Measurements from ENCODE around the gene CHADL.
"Not testable (repeated sequence)": the region's sequence is repeated elsewhere in the genome, so short reads cannot be mapped to it uniquely, and the experiment has no call there.

Gene CHADL

DNA sequence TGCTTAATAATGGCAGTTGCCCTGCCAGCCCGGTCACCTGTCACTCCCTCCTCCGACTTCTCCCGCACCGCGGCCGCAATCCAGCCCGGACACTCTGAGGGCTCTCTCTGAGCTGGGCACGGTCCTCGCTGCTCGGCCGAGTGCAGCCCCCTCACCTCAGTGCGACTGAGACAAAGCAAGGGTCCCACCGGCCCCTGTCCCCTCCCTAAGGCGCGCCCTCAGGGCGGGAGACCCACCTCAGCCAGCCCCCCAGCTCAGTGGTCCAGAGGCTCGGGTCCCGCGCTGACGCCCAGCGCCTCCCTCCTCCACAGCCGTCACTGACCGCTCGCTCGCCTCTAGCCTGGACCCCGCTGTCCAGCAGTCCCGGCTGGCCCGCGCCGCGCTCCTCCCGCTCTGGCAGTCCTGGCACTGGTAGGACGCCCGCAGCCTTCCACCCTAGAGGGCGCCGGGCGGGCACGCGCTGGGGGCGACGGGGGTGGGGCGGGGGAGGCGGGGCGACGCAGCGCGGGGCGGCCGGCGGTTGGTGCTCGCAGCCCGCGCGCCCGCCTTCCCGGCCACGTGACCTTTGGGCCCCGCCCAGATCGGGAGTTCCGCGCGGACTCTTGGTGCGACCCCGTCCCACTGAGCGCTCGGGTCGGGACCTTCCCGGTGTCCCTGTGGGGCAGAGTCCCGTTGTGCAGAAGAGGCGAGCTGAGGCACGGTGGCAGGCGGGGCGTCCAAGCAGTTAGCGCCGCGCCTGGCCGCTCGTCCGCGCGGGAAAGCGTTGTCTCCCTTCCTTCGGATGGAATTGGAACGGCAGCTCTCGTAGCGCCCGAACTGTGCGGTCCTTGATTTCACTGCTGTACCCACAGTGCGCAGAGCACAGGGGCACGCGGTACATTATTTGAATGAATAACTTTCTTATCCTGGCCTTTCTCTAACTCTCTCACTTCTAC is 43.4 kb downstream of the CHADL start:
- Histone ChIP-seq H3K9me3 (ENCODE audit: control insufficient read depth in 5 of 5, low read length in 5 of 5) (no peaks in the 10 kb centered on the region), H3K36me3 (ENCODE audit: control insufficient read depth in 5 of 5, insufficient read depth in 5 of 5, low read length in 5 of 5) (no peaks in the 10 kb centered on the region), H3K9ac (ENCODE audit: low read length in 5 of 5) (peak overlapping the region in 4 of 5 donors; percentile 38 to 87 (median 66)), H3K27me3 (ENCODE audit: control insufficient read depth in 5 of 5, insufficient read depth in 4 of 5, low read length in 5 of 5) (no peaks in the 10 kb centered on the region), H3K4me3 (ENCODE audit: low read depth in 1 of 5, low read length in 5 of 5) (peak overlapping the region; percentile 81 to 94 (median 89)), H3K27ac (ENCODE audit: low read depth, low read length) (no peak overlapping the region), H3K4me1 (ENCODE audit: control insufficient read depth in 5 of 5, insufficient read depth in 5 of 5, low read length in 5 of 5) (peaks cover 0 to 18% (median 17%) of the 10 kb centered on the region in 5 donors)

DNA sequence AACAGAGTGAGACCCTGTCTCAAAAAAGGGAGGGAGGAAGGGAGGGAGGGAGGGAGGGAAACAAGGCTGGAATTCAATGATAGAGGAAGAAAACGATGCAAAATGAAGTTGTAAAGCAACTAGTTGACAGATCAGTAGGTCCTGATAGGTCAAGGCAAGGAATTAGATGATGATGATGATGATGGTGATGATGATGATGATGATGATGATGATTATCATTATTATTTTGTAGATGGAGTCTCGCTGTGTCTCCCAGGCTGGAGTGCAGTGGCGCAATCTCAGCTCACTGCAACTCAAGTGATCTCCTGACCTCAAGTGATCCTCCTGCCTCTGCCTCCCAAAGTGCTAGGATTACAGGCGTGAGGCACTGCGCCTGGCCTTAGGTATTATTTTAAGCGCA is 46.9 kb downstream of the CHADL start:
- no peak overlapping the region for H3K27ac ChIP-seq (ENCODE audit: low read depth, low read length)
- H3K9me3 ChIP-seq (ENCODE audit: control insufficient read depth in 5 of 5, low read length in 5 of 5): no peaks in the 10 kb centered on the region
- H3K4me3 ChIP-seq (ENCODE audit: low read depth in 1 of 5, low read length in 5 of 5): no peak overlapping the region
- H3K9ac ChIP-seq (ENCODE audit: low read length in 5 of 5): no peak overlapping the region
- no peaks in the 10 kb centered on the region for H3K27me3 ChIP-seq (ENCODE audit: control insufficient read depth in 5 of 5, insufficient read depth in 4 of 5, low read length in 5 of 5)
- peaks cover 0 to 18% (median 17%) of the 10 kb centered on the region in 5 donors for H3K4me1 ChIP-seq (ENCODE audit: control insufficient read depth in 5 of 5, insufficient read depth in 5 of 5, low read length in 5 of 5)
- no peaks in the 10 kb centered on the region for H3K36me3 ChIP-seq (ENCODE audit: control insufficient read depth in 5 of 5, insufficient read depth in 5 of 5, low read length in 5 of 5)

DNA sequence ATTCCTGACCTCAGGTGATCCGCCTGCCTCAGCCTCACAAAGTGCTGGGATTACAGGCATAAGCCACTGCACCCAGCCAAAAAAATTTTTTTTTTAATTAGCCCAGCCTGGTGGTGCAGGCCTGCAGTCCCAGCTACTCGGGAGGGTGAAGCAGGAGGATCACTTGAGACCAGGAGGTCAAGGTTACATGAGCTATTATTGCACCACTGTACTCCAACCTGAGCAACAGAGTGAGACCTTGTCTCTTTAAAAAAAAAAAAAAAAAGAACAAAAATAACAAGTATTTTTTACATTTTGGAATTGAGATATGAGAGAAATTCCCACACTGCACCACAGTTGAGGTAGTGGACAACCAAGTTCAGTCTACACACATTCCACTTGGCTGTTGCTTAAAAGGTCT is 49.3 kb downstream of the CHADL start:
- Histone ChIP-seq H3K9ac (ENCODE audit: low read length in 5 of 5) (no peak overlapping the region), H3K9me3 (ENCODE audit: control insufficient read depth in 5 of 5, low read length in 5 of 5) (no peaks in the 10 kb centered on the region), H3K4me3 (ENCODE audit: low read depth in 1 of 5, low read length in 5 of 5) (no peak overlapping the region), H3K27me3 (ENCODE audit: control insufficient read depth in 5 of 5, insufficient read depth in 4 of 5, low read length in 5 of 5) (no peaks in the 10 kb centered on the region), H3K27ac (ENCODE audit: low read depth, low read length) (no peak overlapping the region), H3K36me3 (ENCODE audit: control insufficient read depth in 5 of 5, insufficient read depth in 5 of 5, low read length in 5 of 5) (no peaks in the 10 kb centered on the region), H3K4me1 (ENCODE audit: control insufficient read depth in 5 of 5, insufficient read depth in 5 of 5, low read length in 5 of 5) (peaks cover 0 to under 1% (median 0%) of the 10 kb centered on the region in 5 donors)

DNA sequence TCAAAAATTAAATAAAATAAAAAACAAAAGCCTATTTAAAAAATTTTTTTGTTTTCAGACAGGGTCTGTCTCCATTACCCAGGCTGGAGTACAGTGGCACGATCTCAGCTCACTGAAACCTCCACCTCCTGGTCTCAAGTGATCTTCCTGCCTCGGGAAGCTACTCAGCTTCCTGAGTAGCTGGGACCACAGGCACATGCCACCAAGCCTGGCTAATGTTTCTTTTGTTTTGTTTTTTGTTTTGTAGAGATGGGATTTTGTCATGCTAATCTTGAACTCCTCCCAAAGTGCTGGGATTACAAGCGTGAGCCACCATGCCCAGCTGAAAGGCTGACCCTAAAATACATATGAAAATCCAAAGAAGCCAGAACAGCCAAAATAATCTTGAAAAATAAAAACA is 56.1 kb downstream of the CHADL start:
- H3K4me3 ChIP-seq (ENCODE audit: low read depth in 1 of 5, low read length in 5 of 5): no peak overlapping the region
- H3K27me3 ChIP-seq (ENCODE audit: control insufficient read depth in 5 of 5, insufficient read depth in 4 of 5, low read length in 5 of 5): no peaks in the 10 kb centered on the region
- peaks cover 0 to 10% (median 0%) of the 10 kb centered on the region in 5 donors for H3K36me3 ChIP-seq (ENCODE audit: control insufficient read depth in 5 of 5, insufficient read depth in 5 of 5, low read length in 5 of 5)
- no peak overlapping the region for H3K27ac ChIP-seq (ENCODE audit: low read depth, low read length)
- no peak overlapping the region for H3K9ac ChIP-seq (ENCODE audit: low read length in 5 of 5)
- no peaks in the 10 kb centered on the region for H3K9me3 ChIP-seq (ENCODE audit: control insufficient read depth in 5 of 5, low read length in 5 of 5)
- peaks cover 0 to 9% (median 4%) of the 10 kb centered on the region in 5 donors for H3K4me1 ChIP-seq (ENCODE audit: control insufficient read depth in 5 of 5, insufficient read depth in 5 of 5, low read length in 5 of 5)

DNA sequence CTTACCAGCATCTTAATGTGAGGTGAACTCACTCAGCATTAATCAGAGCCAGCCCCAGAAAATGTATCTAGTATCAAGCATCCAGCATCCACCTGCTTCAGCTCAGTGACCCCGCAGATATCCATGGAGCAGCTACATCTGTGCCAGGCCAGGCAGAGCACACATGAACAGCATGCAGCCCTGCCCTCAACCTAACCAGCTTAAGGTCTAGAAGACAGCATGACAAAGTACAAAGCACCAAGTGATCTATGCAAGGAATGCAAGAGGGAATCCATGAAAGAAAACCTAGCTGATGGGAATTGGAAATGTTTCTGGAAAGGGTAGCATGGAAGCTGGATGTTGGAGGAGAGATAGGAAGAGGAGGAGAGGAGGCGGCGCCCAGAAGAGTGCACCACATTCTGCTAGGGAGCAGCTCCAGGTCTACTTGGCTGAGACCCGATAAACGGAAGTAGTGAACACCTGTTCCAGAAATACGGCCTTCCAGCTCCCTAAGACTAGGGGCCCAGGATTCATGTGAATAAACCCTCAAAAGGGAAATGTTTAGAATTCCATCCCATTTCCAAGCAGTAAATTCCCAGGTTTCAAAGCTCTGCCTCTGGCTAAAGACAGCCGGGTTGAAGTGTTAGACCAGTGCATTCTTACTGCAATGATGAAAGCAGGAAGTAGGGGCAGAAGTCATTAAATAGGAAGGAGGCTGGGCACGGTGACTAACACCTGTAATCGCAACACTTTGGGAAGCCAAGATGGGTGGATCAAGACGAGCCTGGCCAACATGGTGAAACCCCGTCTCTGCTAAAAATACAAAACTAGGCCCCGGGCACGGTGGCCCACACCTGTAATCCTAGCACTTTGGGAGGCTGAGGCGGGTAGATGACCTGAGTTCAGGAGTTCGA is 59.1 kb downstream of the CHADL start:
- no peaks in the 10 kb centered on the region for H3K27me3 ChIP-seq (ENCODE audit: control insufficient read depth in 5 of 5, insufficient read depth in 4 of 5, low read length in 5 of 5)
- H3K9me3 ChIP-seq (ENCODE audit: control insufficient read depth in 5 of 5, low read length in 5 of 5): no peaks in the 10 kb centered on the region
- H3K9ac ChIP-seq (ENCODE audit: low read length in 5 of 5): no peak overlapping the region
- H3K4me1 ChIP-seq (ENCODE audit: control insufficient read depth in 5 of 5, insufficient read depth in 5 of 5, low read length in 5 of 5): peaks cover 0 to 9% (median 8%) of the 10 kb centered on the region in 5 donors
- H3K27ac ChIP-seq (ENCODE audit: low read depth, low read length): peak overlapping the region; percentile 17
- H3K36me3 ChIP-seq (ENCODE audit: control insufficient read depth in 5 of 5, insufficient read depth in 5 of 5, low read length in 5 of 5): peaks cover 3 to 37% (median 24%) of the 10 kb centered on the region in 5 donors
- H3K4me3 ChIP-seq (ENCODE audit: low read depth in 1 of 5, low read length in 5 of 5): no peak overlapping the region

DNA sequence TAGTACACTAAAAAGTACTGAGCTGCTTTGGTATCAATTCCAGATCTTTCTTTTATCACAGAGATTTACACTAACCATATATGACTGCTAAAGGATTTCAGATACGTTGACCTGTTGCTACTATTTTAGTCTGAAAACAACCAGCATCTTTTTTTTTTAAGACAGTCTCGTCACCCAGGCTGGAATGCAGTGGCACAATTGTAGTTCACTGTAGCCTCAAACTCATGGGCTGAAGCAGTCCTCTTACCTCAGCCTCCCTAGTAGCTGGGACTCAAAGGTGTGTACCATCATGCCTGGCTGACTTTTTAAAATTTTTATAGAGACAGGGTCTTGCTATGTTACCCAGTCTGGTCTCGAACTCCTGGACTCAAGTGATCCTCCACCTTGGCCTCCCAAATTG is 59.8 kb downstream of the CHADL start:
- no peaks in the 10 kb centered on the region for H3K9me3 ChIP-seq (ENCODE audit: control insufficient read depth in 5 of 5, low read length in 5 of 5)
- H3K27ac ChIP-seq (ENCODE audit: low read depth, low read length): peak overlapping the region; percentile 17
- H3K27me3 ChIP-seq (ENCODE audit: control insufficient read depth in 5 of 5, insufficient read depth in 4 of 5, low read length in 5 of 5): no peaks in the 10 kb centered on the region
- no peak overlapping the region for H3K4me3 ChIP-seq (ENCODE audit: low read depth in 1 of 5, low read length in 5 of 5)
- peaks cover 0 to 9% (median 8%) of the 10 kb centered on the region in 5 donors for H3K4me1 ChIP-seq (ENCODE audit: control insufficient read depth in 5 of 5, insufficient read depth in 5 of 5, low read length in 5 of 5)
- peaks cover 3 to 43% (median 31%) of the 10 kb centered on the region in 5 donors for H3K36me3 ChIP-seq (ENCODE audit: control insufficient read depth in 5 of 5, insufficient read depth in 5 of 5, low read length in 5 of 5)
- H3K9ac ChIP-seq (ENCODE audit: low read length in 5 of 5): no peak overlapping the region

DNA sequence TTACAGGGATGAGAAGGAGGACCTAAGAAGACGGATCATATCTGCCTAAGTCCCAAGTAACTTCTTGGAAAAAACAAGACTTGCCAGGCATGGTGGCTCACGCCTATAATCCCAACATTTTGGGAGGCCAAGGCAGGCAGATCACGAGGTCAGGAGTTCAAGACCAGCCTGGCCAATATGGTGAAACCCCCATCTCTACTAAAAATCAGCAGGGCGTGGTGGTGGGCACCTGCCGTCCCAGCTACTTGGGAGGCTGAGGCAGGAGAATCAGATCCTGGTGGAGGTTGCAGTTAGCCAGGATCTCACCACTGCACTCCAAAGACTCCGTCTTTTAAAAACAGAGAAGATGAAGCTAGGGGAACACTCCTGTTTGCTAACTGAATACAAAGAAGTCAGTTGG is 60.4 kb downstream of the CHADL start:
- H3K27ac ChIP-seq (ENCODE audit: low read depth, low read length); H3K4me1 ChIP-seq (ENCODE audit: control insufficient read depth in 5 of 5, insufficient read depth in 5 of 5, low read length in 5 of 5); H3K9me3 ChIP-seq (ENCODE audit: control insufficient read depth in 5 of 5, low read length in 5 of 5); H3K9ac ChIP-seq (ENCODE audit: low read length in 5 of 5); H3K27me3 ChIP-seq (ENCODE audit: control insufficient read depth in 5 of 5, insufficient read depth in 4 of 5, low read length in 5 of 5); H3K4me3 ChIP-seq (ENCODE audit: low read depth in 1 of 5, low read length in 5 of 5): not testable (repeated sequence)
- H3K36me3 ChIP-seq (ENCODE audit: control insufficient read depth in 5 of 5, insufficient read depth in 5 of 5, low read length in 5 of 5): peaks cover 3 to 49% (median 36%) of the 10 kb centered on the region in 5 donors
